ENCODE measurements around the gene OR52A5.

The OR52A5 gene

DNA sequence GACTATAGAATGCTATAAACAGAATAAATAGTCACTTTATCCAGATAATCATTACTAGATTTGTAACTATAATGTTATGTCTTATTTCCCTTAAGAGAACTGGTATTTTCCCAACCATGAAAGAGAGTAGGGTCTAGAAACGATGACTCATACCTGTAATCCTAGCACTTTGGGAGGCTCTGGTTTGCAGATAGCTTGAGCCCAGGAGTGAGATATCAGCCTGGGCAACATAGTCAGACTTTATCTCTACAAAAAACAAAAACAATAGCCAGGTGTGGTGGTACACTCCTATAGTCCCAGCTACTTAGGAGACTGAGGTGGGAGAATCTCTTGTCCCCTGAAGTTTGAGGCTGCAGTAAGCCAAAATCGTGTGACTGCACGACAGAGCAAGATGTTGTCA is 30.9 kb downstream of the OR52A5 start:
- DNase-seq = no peak

DNA sequence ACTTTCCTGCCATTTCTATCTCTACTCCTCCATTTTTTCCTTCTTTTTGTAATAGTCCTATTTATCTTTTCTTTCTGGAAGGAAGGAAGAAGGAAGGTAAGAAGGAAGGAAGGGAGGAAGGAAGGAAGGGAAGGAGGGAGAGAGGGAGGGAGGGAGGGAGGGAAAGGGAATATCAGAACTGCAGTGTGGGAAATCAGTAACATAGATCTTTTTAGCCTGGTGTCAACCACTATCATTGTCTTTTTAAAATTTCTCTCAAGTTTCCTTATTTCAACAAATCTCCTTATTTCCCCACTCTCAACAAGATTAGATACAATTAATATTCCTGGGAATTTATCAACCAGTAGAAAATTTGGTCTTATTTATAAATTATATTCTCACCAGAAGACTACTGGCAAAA is 35.1 kb downstream of the OR52A5 start:
- DNase-seq = no peak

DNA sequence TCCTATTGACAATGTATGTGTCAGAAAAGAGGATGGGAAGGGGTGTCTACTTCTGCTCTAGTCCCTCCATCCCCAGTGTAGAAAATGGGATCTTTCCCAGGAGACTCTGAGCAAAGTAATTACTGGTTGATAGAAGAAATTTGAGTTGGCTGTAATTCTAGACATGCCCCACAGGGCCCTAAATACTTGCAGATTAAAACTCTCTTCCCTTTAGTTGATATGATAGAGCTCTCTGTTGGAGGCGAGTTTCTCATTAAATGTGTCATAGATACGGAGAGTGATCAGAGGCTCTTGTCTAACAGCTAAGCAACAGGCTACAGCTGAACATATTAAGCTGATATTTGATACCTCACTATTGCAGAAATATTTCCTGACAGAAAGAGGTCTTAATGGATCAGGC is 35.9 kb downstream of the OR52A5 start:
- no peak for DNase-seq

DNA sequence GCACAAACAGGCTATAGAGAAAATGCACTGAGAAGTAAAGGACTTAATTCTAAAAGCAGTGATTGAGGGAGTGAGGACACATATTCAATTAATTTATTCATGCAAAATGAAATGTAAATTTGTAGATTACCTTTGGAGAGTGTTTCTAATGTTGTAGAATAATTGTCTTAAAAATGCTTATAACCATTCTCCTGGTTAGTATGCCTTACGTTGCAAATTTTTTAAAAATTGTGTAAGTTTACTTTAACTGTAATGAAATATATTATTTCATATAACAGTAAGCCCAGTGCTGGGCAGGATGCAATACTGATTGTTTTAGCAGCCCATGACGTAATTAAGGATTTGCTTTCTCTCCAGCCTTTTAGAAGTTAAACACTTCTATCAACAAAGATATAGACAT is 42.1 kb downstream of the OR52A5 start:
- DNase-seq = no peak

DNA sequence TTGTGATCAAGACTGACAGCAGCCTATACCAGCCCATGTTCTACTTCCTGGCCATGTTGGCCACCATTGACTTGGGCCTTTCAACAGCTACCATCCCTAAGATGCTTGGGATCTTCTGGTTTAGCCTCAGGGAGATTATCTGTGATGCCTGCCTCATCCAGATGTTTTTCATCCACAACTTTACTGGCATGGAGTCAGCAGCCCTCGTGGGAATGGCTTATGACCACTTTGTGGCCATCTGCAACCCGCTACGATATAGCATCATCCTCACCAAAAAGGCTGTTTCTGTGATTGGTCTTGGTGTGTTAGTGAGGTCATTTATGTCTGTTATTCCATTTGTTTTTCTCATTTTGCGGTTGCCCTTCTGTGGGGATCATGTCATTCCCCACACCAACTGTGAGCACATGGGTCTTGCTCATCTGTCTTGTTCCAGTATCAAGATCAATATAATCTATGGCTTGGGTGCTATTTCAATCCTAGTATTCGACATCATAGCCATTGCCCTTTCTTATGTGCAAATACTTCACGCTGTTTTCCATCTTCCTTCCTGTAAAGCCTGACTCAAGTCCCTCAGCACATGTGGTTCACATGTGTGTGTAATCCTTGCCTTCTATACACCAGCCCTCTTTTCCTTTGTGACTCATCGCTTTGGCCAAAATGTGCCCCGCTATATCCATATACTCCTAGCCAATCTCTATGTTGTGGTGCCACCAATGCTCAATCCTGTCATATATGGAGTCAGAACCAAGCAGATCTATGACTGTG is 45.2 kb downstream of the OR52A5 start:
- DNase-seq = no peak

DNA sequence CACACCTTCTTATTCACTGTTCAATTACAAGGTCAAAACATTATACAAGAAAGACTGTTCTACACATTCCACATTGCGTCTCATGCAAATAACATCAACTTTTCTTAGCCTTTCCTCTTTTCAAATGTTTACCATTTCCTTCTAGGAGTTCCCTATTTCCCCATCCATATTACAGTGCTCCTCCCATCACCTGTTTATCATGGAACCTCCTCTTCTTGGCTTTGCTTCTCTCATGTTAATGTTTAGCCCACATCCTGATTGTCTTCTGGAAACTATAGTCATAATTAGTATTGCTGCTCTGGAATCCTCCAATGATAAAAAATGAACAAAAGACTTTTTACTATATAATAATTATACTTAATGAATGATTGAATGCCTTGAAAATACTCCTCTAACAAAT is 47.5 kb downstream of the OR52A5 start:
- DNase-seq = no peak

DNA sequence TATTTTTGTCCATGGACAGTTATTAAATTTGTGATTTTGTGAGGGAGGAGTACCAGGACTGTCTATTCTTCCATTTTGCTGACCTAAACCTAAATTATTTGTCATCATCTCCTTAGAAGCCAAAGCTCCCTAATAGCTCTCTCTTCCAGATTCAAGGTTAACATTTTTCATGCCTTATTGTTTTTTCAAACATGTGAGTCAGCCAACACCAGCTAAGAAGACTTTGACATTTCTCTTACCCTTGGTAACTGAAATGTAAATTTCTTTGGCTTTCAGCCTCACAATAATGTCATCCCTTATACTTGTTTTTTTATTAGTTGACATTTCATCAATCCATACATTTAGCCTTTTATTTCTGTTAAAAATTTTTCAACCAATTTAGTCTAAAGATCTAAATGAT is 49.6 kb downstream of the OR52A5 start:
- no peak for DNase-seq

DNA sequence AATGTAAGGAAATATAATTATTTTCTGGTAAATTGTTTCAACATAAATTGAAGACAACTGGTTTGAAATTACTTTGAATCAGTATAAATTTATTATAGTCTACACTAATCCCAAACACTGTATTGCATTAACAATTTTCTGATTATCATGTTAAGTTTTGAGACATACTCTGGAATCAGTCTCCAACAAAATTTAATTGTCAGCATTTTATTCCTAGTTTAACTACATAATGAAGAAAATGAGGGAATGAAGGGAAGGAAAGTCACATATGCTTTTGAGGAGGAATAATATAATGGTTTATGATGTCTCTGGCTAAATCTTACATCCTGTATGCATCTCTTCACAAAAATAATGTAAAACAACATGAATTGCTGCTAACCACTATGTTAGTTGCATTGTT is 54.6 kb downstream of the OR52A5 start:
- DNase-seq = no peak

DNA sequence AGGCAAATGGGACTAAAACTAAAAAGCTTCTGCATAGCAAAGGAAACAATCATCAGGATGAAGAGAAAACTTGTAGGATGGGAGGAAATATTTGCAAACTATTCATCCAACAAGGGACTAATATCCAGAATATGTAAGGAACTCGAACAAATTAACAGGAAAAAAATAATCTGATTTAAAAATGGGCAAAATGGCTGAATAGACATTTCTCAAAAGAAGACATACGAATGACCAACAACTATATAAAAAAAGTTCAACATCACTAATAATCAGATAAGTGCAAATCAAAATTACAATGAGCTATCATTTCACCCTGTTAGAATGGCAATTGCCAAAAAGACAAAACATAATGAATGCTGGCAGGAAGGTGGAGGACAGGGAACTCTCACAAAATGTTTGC is 56.8 kb downstream of the OR52A5 start:
- DNase-seq = no peak

Data from activated CD8-positive, alpha-beta memory T cell treated with anti-CD3 and anti-CD28 coated beads for 24 hours (primary cell).